Ishikawa (cell line): ENCODE results near the gene PPFIBP1.

Experiments used
- CEBPB ChIP-seq: IDR thresholded peaks from 2 replicates; pipeline ENCODE4 v1.6.1; 2012
- CREB1 ChIP-seq: IDR thresholded peaks from 2 replicates; pipeline ENCODE4 v1.6.1; 2012; ENCODE audit warnings: low read depth
- EGR1 ChIP-seq: IDR thresholded peaks from 2 replicates; pipeline ENCODE4 v1.6.1; 2012
- EP300 ChIP-seq: IDR thresholded peaks from 2 replicates; pipeline ENCODE4 v1.6.1; 2012; ENCODE audit warnings: borderline replicate concordance
- FOXM1 ChIP-seq: IDR thresholded peaks from 2 replicates; pipeline ENCODE4 v1.6.1; 2012; ENCODE audit warnings: low read depth, borderline replicate concordance
- MAX ChIP-seq: IDR thresholded peaks from 2 replicates; pipeline ENCODE4 v1.6.1; 2012
- NFIC ChIP-seq: IDR thresholded peaks from 2 replicates; pipeline ENCODE4 v1.6.1; 2012
- RAD21 ChIP-seq: IDR thresholded peaks from 2 replicates; pipeline ENCODE4 v1.6.1; 2012; ENCODE audit warnings: low read depth
- REST ChIP-seq: IDR thresholded peaks from 2 replicates; pipeline ENCODE4 v1.6.1; 2012; ENCODE audit warnings: low read depth, mild to moderate bottlenecking
- TAF1 ChIP-seq: IDR thresholded peaks from 2 replicates; pipeline ENCODE4 v1.6.1; 2012; ENCODE audit warnings: low read depth, mild to moderate bottlenecking
- TCF12 ChIP-seq: IDR thresholded peaks from 2 replicates; pipeline ENCODE4 v1.6.1; 2012; ENCODE audit warnings: low read depth
- TEAD4 ChIP-seq: IDR thresholded peaks from 2 replicates; pipeline ENCODE4 v1.6.1; 2012
- USF1 ChIP-seq: IDR thresholded peaks from 2 replicates; pipeline ENCODE4 v1.6.1; 2012
- YY1 ChIP-seq: IDR thresholded peaks from 2 replicates; pipeline ENCODE4 v1.6.1; 2012; ENCODE audit warnings: low read depth
- ZBTB7A ChIP-seq: IDR thresholded peaks from 2 replicates; pipeline ENCODE4 v1.6.1; 2012; ENCODE audit warnings: low read depth

The PPFIBP1 gene

GRCh38 chr12:27593266-27593665 lies 69.3 kb downstream of the PPFIBP1 start:
- TF ChIP-seq USF1 (no peak), REST (no peak), TEAD4 (no peak), CREB1 (no peak)

GRCh38 chr12:27595231-27595642 lies 71.2 kb downstream of the PPFIBP1 start:
- TF ChIP-seq FOXM1 (no peak), NFIC (no peak), REST (no peak), TEAD4 (no peak), TCF12 (no peak), YY1 (no peak), MAX (no peak), RAD21 (no peak), TAF1 (no peak), EGR1 (no peak), ZBTB7A (no peak), USF1 (no peak), EP300 (no peak), CEBPB (no peak)

- TF ChIP-seq YY1: no peak
- TF ChIP-seq ZBTB7A: no peak
- TF ChIP-seq MAX: no peak
- no peak for TF ChIP-seq TCF12
- no peak for TF ChIP-seq USF1
- no peak for TF ChIP-seq REST
- no peak for TF ChIP-seq TAF1
- no peak for TF ChIP-seq TEAD4
- TF ChIP-seq CREB1: no peak
- TF ChIP-seq FOXM1: no peak
These were observed 78.5 kb downstream of the PPFIBP1 start for GRCh38 chr12:27602516-27602915.

GRCh38 chr12:27604431-27604830 lies 80.4 kb downstream of the PPFIBP1 start:
- TF ChIP-seq MAX: no peak
- TF ChIP-seq USF1: no peak
- no peak for TF ChIP-seq TAF1
- TF ChIP-seq TEAD4: no peak
- no peak for TF ChIP-seq RAD21
- no peak for TF ChIP-seq ZBTB7A
- TF ChIP-seq FOXM1: no peak
- TF ChIP-seq YY1: no peak
- TF ChIP-seq EP300: no peak
- TF ChIP-seq EGR1: no peak
- TF ChIP-seq REST: no peak
- no peak for TF ChIP-seq CREB1
- no peak for TF ChIP-seq TCF12
- TF ChIP-seq CEBPB: no peak
- no peak for TF ChIP-seq NFIC
